Measurements from ENCODE around the gene DONSON.
"Not testable (repeated sequence)": the region's sequence is repeated elsewhere in the genome, so short reads cannot be mapped to it uniquely, and the experiment has no call there.

DONSON gene

DNA sequence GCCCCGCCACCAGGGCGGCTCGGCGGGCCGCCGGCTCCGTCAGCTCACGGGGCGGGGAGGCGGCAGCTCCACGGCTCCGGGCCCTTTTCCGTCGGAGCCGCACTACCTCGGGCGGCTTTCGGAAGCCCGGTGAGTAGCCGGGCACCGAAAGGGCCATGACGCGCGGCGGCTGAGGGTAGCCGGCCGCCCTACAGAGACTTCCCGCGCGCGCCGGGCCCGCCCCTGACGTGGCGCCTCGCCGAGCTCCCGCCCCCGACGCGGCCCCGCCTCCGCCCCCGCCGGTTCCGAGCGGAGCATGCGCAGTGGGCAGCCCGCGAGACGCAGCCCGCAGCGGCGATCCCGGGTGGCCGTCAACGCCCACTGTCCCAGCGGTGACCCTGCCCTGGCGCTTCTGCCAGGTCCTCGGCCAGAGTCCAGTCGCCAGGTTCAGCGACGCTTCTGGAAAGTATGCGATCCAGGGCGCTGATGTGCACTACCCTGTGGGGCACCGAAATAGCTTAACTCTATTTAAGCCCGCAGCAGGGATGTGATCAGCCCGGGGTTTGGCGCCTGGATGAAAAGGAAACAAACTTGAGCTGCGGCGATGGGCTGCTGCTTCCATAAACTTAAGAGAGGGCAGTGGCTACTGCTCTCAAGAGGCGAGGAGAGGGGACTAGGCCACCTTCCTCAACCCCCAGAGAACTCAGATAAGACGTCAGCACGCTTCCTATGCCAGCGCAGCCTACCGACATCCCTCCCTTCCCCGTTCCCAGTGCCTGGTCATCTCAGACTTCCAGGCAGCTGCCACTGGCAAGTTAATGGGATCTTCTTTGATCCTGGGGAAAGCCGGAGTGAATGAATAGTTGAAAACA lies at the start of gene DONSON:
Gene DONSON (minus strand): TSS at position 200 of the 851 bp plus-strand sequence. CDS start 43 bp downstream, at position 157.
- DNase-seq (ENCODE audit: insufficient read length, low spot score) (peak; percentile 95), FAIRE-seq (no peak)
- TF ChIP-seq POLR2A (IDR thresholded peaks at IDR 0.05; ENCODE audit: low read depth, low read length) = peak; percentile 87

GRCh38 chr21:33634254-33634653 lies 45.8 kb upstream of the DONSON start:
- FAIRE-seq = no peak
- DNase-seq (ENCODE audit: insufficient read length, low spot score) = no peak
- TF ChIP-seq POLR2A (IDR thresholded peaks at IDR 0.05; ENCODE audit: low read depth, low read length) = no peak

- not testable (repeated sequence) for FAIRE-seq; DNase-seq (ENCODE audit: insufficient read length, low spot score)
These were observed 37.7 kb upstream of the DONSON start for GRCh38 chr21:33626151-33626550.

DNA sequence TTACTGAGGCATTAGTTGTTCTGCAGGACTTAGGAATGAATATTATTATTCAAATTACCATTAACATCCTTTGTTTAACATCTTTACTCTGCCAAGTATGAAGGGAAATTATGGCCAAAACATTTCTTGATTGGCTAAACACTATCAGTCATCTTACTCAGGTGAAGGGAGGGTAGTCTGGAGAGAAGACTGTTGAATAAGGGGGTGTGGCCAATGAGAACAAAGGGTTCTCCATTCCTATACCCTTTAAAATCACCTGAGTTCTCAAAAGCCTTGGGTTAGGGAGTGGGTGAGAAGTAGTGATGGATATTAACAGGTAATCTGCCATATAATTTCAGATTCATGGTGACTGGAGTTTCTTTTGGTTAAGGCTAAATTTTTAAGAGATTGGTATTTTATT lies 33.8 kb upstream of the DONSON start:
- no peak for DNase-seq (ENCODE audit: insufficient read length, low spot score)
- no peak for TF ChIP-seq POLR2A (IDR thresholded peaks at IDR 0.05; ENCODE audit: low read depth, low read length)

DNA sequence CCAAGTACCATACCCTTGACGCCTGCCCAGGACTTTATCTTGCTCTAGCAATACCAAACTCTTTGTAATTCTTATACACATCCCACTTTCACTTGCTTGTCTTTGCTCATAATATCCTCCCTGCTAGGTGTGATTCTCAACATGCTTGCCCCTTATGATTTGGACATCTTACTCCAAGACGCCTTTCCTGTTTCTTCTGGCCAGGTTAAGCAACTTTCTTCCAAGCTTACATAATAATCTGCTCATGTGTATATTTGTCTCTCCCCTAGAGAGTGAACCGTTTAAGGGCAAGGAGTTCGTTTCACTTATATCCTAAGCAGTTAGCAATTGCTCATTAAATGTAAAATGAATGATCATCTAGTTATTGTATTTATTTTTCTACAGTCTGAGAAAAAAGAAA lies 31.2 kb upstream of the DONSON start:
- DNase-seq (ENCODE audit: insufficient read length, low spot score) = no peak
- no peak for FAIRE-seq

More for the DNA sequence above, 33.8 kb upstream of the DONSON start:
- no peak for FAIRE-seq

GRCh38 chr21:33618407-33618806 lies 29.9 kb upstream of the DONSON start:
- peak; percentile 6 for FAIRE-seq
- TF ChIP-seq POLR2A (IDR thresholded peaks at IDR 0.05; ENCODE audit: low read depth, low read length) = no peak
- no peak for DNase-seq (ENCODE audit: insufficient read length, low spot score)

More for the DNA sequence above, 31.2 kb upstream of the DONSON start:
- no peak for TF ChIP-seq POLR2A (IDR thresholded peaks at IDR 0.05; ENCODE audit: low read depth, low read length)

DNA sequence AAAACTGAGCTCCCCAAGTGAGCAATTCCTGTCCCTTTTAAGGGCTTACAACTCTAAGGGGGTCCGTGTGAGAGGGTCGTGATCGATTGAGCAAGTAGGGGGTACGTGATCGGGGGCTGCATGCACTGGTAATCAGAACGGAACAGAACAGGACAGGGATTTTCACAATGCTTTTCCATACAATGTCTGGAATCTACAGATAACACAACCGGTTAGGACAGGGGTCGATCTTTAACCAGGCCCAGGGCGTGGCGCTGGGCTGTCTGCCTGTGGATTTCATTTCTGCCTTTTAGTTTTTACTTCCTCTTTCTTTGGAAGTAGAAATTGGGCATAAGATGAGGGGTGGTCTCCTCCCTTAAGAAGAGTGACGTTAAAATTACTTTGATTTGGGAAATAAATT lies 29.1 kb upstream of the DONSON start:
- DNase-seq (ENCODE audit: insufficient read length, low spot score) = not testable (repeated sequence)

GRCh38 chr21:33611006-33611744 lies 22.7 kb upstream of the DONSON start:
- TF ChIP-seq POLR2A (IDR thresholded peaks at IDR 0.05; ENCODE audit: low read depth, low read length) = no peak
- FAIRE-seq (no peak), DNase-seq (ENCODE audit: insufficient read length, low spot score) (no peak)

More for the DNA sequence above, 29.1 kb upstream of the DONSON start:
- FAIRE-seq = not testable (repeated sequence)

GRCh38 chr21:33608559-33608958 lies 20.1 kb upstream of the DONSON start:
- TF ChIP-seq POLR2A (IDR thresholded peaks at IDR 0.05; ENCODE audit: low read depth, low read length) = no peak
- DNase-seq (ENCODE audit: insufficient read length, low spot score) (no peak), FAIRE-seq (peak; percentile 38)

GRCh38 chr21:33598051-33598450 lies 9.6 kb upstream of the DONSON start:
- FAIRE-seq (no peak), DNase-seq (ENCODE audit: insufficient read length, low spot score) (no peak)
- TF ChIP-seq POLR2A (IDR thresholded peaks at IDR 0.05; ENCODE audit: low read depth, low read length) = no peak

DNA sequence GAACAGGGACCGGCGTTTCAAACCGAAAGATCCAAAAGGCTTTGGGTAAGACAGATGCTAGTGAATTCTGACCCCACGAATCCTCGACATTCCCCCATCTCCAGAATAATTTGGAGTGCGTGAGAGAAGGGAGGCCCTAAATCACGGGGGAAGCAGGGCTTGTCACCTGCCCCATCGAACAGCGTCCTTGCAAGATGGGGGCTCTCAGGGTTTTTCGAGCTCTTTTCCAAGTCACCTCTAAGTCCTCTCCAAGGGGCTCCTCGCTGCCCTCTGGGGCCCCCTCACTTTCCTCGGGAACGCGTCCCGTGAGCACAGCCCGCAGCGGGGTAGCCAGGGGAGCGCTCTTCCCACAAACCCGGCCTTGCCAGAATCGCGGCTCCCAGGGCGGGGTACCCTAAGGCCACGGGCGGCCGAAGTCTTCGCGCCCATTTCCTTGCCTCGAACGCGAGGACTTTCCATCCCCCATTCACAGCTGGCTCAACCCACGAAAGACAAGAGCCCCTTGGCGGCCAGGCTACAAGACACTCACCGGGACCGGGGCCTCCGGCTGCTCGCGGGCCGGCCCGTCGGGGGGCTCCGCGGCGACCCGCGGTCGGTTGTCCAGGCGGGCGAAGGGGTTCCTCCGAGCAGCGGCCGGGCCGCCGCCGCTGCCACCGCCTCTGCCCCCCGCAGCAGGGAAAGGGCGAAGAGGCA lies 546 bp downstream of the DONSON start:
- DNase-seq (ENCODE audit: insufficient read length, low spot score) (peak; percentile 62), FAIRE-seq (no peak)
- TF ChIP-seq POLR2A (IDR thresholded peaks at IDR 0.05; ENCODE audit: low read depth, low read length) = no peak

DNA sequence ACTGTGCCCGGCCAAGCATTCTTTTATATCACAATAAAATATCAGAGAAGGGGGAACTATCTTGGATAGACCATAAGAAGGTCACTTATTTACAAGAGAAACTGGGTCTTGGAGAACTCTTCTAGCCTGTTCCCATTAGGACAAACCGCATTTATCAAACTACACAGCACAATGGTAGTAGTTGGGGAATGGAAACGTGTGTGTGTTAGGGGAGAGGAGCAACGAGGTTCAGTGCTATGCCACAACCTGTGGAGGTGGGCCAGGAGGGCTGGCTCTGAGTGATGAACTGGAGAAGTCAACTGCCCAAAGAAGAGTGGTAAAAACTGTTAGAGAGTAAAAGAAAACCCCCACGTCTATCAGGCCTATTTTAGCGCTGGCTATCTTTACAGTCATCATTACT lies 1.6 kb downstream of the DONSON start:
- FAIRE-seq (no peak), DNase-seq (ENCODE audit: insufficient read length, low spot score) (no peak)
- TF ChIP-seq POLR2A (IDR thresholded peaks at IDR 0.05; ENCODE audit: low read depth, low read length) = no peak

GRCh38 chr21:33584455-33584854 lies 4.0 kb downstream of the DONSON start:
- no peak for FAIRE-seq

GRCh38 chr21:33578959-33579542 lies 9.4 kb downstream of the DONSON start:
- DNase-seq (ENCODE audit: insufficient read length, low spot score) (no peak), FAIRE-seq (peak; percentile 45)
- TF ChIP-seq POLR2A (IDR thresholded peaks at IDR 0.05; ENCODE audit: low read depth, low read length) = no peak

More at GRCh38 chr21:33584455-33584854, 4.0 kb downstream of the DONSON start:
- no peak for TF ChIP-seq POLR2A (IDR thresholded peaks at IDR 0.05; ENCODE audit: low read depth, low read length)
- DNase-seq (ENCODE audit: insufficient read length, low spot score) = no peak
